ENCODE measurements around the gene PTPRT.

Gene PTPRT

DNA sequence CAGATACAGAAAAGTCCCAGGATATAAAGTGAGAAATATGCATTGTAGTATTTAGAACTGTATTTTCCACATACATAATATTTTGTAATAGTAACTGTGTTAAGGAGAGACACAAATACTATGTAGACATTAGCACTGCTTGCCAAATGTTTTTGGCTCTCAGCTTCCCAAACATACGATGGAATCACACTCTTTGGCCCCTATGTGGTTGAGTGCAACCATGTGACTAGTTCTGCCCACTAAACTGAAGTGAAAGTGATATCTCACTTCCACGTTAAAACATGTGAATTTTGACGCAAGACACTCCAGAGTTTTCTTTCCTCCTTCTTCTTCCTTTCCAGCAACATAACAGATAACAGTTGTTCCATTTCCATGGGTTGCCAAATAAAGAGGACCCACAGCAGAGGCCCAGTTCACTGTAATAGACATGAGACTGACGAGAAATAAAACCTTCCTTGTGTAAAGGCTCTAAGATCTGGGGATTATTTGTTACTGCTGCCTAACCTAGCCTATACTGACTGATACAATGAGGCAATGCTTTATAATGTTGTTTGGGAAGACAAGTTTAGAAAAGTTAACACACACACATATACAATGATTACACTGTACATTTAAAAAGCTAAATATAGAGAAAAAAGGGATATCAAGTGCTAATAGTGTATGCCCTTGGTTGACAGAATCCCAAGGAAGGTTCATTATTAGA is 97.2 kb downstream of the PTPRT start:
- DNase-seq (ENCODE audit: low spot score) = no peak
- ChIA-PET CTCF (no interaction called here), POLR2A (ENCODE audit: low non-redundant PET) (no interaction called here)
- no peak overlapping the region for H3K27ac ChIP-seq
- TF ChIP-seq, protein P1, sequence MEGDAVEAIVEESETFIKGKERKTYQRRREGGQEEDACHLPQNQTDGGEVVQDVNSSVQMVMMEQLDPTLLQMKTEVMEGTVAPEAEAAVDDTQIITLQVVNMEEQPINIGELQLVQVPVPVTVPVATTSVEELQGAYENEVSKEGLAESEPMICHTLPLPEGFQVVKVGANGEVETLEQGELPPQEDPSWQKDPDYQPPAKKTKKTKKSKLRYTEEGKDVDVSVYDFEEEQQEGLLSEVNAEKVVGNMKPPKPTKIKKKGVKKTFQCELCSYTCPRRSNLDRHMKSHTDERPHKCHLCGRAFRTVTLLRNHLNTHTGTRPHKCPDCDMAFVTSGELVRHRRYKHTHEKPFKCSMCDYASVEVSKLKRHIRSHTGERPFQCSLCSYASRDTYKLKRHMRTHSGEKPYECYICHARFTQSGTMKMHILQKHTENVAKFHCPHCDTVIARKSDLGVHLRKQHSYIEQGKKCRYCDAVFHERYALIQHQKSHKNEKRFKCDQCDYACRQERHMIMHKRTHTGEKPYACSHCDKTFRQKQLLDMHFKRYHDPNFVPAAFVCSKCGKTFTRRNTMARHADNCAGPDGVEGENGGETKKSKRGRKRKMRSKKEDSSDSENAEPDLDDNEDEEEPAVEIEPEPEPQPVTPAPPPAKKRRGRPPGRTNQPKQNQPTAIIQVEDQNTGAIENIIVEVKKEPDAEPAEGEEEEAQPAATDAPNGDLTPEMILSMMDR (conservative IDR thresholded peaks at IDR 0.05; ENCODE audit: low read depth) = no peak

DNA sequence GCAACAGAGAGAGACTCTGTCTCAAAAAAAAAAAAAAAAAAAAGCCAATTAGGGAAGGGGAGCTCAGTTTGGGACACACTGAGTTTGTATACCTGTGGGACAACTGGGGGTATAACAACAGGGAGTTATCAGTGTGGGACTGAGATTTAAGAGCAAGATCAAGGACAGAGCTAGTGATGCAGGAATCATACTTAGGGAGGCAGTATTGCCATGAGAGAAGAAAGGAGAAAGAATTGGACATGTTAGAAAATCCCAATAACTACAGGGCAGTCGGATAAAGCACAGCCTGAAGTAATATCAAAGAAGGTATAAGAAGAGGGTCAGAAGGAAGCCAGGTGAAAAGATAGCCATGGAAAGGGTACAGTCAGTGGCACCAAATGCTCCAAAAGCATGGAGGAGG is 121.2 kb downstream of the PTPRT start:
- H3K27ac ChIP-seq = no peak overlapping the region
- ChIA-PET CTCF (interaction anchor here (0.6 kb wide), 1 partner anchor 56 kb away, joined by 4 read pairs; no protein-coding TSS in a partner anchor), POLR2A (ENCODE audit: low non-redundant PET) (no interaction called here)
- DNase-seq (ENCODE audit: low spot score) = no peak
- TF ChIP-seq, protein P1 (conservative IDR thresholded peaks at IDR 0.05; ENCODE audit: low read depth) = no peak

DNA sequence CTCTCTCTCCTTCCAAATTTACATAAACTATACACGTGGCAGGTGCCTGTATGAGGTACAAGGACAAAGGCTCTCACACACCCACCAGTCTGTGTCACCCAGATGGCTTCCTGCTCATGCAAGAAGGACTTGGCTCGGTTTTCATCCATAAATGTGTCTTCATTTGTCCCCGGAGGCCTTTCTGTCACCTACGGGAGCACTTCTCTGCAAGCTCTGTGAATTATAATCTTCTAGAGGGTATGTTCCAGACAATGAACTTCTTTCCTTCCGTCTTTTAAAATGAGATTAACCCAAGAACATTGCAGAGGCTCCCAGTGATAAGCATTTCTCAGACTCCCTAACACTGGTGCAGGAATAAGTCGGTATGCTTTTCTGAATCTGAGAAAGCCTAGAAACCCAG is 123.6 kb downstream of the PTPRT start:
- POLR2A ChIA-PET (ENCODE audit: low non-redundant PET) = no interaction called here
- CTCF ChIA-PET = no interaction called here
- DNase-seq (ENCODE audit: low spot score) = no peak
- H3K27ac ChIP-seq = no peak overlapping the region
- TF ChIP-seq, protein P1 (conservative IDR thresholded peaks at IDR 0.05; ENCODE audit: low read depth) = no peak

DNA sequence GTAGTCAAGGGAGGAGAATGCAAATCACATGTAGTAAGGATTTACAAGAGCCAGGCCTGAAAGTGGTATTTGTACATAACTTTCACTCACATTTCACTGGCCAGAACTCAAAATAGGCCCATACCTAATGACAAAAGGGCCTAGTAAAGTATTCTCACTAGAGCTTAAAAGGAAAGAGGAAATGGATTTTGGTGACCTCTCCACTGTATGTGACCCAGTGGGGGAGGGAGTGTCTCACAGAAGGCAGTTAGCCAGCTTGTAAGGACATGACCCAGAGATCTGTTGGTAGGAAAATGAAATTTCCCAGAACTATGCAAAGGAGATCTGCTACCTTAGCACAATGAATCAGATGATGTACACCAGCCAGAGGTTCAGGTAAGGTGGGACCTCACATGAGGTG is 124.4 kb downstream of the PTPRT start:
- no peak for DNase-seq (ENCODE audit: low spot score)
- CTCF ChIA-PET = interaction anchor here (0.5 kb wide), 1 partner anchor 511 kb away, joined by 3 read pairs; no protein-coding TSS in a partner anchor
- POLR2A ChIA-PET (ENCODE audit: low non-redundant PET) = no interaction called here
- H3K27ac ChIP-seq = no peak overlapping the region
- TF ChIP-seq, protein P1 (conservative IDR thresholded peaks at IDR 0.05; ENCODE audit: low read depth) = no peak

DNA sequence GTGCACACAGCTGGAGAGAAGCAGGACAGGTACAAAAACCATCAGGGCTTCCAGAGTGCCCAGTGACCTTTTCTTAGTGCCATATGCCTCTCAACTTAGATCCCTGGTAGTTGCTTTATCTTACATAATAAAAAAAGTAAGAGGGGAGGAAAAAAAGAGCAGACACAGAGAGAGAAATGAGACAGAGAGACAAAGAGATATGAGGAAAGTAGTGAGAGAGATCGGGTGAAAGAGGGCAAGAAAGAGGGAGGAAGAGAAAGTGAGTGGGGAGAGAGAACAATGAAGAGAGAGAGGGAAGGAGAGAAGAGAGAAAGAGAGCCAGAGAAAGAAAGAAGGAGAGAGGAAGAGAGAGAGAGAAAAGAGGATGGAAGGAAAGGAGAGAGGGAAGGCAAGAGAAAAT is 131.6 kb downstream of the PTPRT start:
- POLR2A ChIA-PET (ENCODE audit: low non-redundant PET) = no interaction called here
- no peak for DNase-seq (ENCODE audit: low spot score)
- no peak overlapping the region for H3K27ac ChIP-seq
- CTCF ChIA-PET = no interaction called here
- TF ChIP-seq, protein P1 (conservative IDR thresholded peaks at IDR 0.05; ENCODE audit: low read depth) = no peak

DNA sequence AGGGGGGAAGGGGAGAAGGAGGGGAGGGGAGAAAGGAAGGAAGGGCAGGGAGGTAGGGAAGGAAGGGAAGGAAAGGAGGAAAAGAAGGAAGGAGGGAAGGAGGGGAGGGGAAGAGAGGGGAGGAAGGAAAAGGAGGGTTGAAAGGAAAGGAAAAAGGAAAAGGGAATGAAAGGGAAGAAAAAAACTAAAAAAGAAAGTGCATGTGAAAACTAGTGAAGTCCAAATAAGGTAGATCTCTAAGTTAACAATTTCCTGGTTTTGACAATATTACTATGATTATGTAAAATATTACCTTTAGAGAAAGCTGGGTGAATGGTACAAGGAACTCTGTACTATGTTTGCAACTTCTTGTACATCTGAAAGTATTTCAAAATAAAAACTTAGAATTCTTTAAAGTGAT is 132.4 kb downstream of the PTPRT start:
- ChIA-PET POLR2A (ENCODE audit: low non-redundant PET) (no interaction called here), CTCF (no interaction called here)
- DNase-seq (ENCODE audit: low spot score) = no peak
- TF ChIP-seq, protein P1 (conservative IDR thresholded peaks at IDR 0.05; ENCODE audit: low read depth) = no peak
- H3K27ac ChIP-seq = no peak overlapping the region

Measured in RWPE1 (cell line).